GM10248 (cell line): ENCODE data around the gene NETO1.

Experiments used
- CTCF ChIA-PET: fragments of 300-600 bp; sonication (Branson Sonifier 250); formaldehyde crosslinking; extraction: SDS; loops from one replicate; lab custom pipeline; 2021; ENCODE audit warnings: antibody characterized with exemption; lab: Yijun Ruan, JAX
- POLR2A ChIA-PET: fragments of 350-650 bp; sonication (Branson Sonifier 250); formaldehyde crosslinking; extraction: SDS; loops from one replicate; lab custom pipeline; 2020; ENCODE audit warnings: antibody characterized with exemption; lab: Yijun Ruan, JAX
- DNase-seq: peaks from one replicate; pipeline ENCODE4 v3.0.0; 2012; ENCODE audit errors: extremely low spot score
- TF ChIP-seq, protein P1 (sequence below): IDR thresholded peaks from 2 replicates; pipeline ENCODE4 v1.5.1; 2012; ENCODE audit warnings: mild to moderate bottlenecking, low read depth; ENCODE audit errors: extremely low read depth, missing control alignments, control extremely low read depth

NETO1 gene

GRCh38 chr18:72866901-72867745 lies 664 bp downstream of the NETO1 start:
- TF ChIP-seq, protein P1, sequence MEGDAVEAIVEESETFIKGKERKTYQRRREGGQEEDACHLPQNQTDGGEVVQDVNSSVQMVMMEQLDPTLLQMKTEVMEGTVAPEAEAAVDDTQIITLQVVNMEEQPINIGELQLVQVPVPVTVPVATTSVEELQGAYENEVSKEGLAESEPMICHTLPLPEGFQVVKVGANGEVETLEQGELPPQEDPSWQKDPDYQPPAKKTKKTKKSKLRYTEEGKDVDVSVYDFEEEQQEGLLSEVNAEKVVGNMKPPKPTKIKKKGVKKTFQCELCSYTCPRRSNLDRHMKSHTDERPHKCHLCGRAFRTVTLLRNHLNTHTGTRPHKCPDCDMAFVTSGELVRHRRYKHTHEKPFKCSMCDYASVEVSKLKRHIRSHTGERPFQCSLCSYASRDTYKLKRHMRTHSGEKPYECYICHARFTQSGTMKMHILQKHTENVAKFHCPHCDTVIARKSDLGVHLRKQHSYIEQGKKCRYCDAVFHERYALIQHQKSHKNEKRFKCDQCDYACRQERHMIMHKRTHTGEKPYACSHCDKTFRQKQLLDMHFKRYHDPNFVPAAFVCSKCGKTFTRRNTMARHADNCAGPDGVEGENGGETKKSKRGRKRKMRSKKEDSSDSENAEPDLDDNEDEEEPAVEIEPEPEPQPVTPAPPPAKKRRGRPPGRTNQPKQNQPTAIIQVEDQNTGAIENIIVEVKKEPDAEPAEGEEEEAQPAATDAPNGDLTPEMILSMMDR, result no peak
- POLR2A ChIA-PET, result no interaction called here
- DNase-seq, result peak; percentile 25
- CTCF ChIA-PET, result no interaction called here

DNA sequence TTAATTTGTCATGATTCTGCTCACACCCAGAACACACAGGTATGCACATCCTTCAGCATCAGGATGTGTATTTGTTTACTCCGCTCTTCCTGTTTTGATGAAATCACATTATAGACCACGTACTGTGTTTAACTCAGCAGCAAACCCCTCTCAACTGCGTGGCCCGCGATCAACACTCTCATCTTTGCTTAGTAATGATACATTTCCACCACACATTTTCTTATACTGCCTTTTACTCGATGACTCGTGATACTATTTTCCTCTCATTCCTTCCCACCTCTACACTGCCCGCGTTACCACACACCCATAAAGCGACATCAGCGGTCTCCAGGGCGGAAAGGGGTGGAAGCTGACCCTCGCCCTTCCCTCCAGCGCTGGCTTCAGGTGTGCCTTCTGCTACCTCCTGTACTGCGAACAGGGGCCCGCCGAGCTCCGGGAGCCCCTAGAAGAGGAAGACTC lies 1.3 kb downstream of the NETO1 start:
- TF ChIP-seq, protein P1, result no peak
- CTCF ChIA-PET, result no interaction called here
- POLR2A ChIA-PET, result no interaction called here
- DNase-seq, result no peak

DNA sequence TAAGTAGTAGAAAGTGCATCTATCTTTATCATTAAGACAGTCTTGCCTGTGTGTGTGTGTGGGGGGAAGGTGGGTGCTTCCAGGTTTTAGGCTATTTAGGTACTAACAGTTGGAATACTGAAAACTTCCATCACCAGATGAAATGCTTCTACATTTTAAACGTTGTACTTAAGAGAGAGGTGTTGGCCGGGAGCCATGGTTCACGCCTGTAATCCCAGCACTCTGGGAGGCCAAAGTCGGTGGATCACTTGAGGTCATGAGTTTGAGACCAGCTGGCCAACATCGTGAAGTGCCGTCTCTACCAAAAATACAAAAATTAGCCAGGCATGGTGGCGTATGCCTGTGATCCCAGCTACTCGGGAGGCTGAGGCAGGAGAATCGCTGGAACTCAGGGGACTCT lies 4.0 kb downstream of the NETO1 start:
- TF ChIP-seq, protein P1, result no peak
- POLR2A ChIA-PET, result no interaction called here
- CTCF ChIA-PET, result no interaction called here
- DNase-seq, result no peak

DNA sequence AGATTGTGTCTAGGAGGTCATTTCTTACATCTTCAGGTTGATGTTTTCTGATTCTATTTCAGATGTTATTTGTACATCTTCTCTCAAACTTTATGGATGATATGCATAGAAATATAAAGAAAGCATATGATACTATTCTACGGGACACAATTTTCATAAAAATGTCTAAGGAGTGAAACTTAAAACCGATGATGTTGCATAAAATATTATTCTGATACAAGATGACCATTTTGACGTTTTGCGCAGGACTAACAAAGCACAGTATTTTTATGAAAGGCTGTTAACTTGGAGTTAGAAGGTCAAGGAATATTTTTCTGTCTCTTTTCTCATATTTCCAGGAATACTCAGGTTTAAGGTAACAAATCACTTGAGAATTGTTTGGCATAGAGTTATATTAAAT lies 8.7 kb downstream of the NETO1 start:
- TF ChIP-seq, protein P1, result no peak
- ChIA-PET POLR2A (no interaction called here), CTCF (no interaction called here)
- DNase-seq, result no peak

- no peak for DNase-seq
- ChIA-PET POLR2A (no interaction called here), CTCF (interaction anchor here (1.2 kb wide), 1 partner anchor 12 kb away, joined by 3 read pairs; no protein-coding TSS in a partner anchor)
- TF ChIP-seq, protein P1, result no peak
These were observed 18.1 kb downstream of the NETO1 start for GRCh38 chr18:72849671-72850070.

DNA sequence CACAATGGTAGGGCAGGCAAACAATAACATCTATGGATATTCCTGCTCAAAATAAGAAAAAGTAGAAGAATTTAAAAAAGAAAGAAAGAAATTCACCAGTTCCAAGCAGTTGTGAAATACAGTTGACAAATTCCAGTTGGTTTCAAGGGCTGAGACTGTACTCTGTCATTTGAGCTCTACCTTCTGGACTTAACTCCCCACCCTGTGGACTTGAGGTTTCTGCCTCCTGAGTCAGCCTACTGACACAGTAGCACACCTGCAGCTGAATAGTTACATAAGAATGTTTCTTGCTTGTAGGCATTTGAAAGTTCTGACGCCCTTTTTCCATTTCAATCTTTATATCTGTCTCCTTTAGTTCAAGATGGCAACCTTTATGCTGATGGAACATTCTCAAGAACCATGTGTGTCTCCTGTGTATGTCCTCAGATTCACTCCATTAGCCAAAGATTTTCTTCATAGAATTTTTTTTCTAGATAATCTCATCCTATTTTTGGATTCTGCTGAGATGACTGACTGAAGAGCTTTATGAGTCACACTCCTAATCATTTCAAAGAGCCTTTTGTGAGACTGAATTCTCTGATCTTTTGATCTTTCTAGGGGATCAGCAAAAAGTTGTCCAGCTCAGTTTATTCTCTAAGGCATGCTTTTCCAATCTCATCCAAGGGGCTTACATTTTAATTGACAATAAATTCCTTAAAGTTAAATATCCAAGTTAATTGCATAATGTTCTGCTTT lies 19.1 kb downstream of the NETO1 start:
- TF ChIP-seq, protein P1, result no peak
- ChIA-PET CTCF (interaction anchor here (1.2 kb wide), 1 partner anchor 287 kb away, joined by 3 read pairs; no protein-coding TSS in a partner anchor), POLR2A (no interaction called here)
- no peak for DNase-seq
